Measurements from ENCODE around the gene ELL2. TPM values are rescaled to one million over a fixed set of nuclear protein-coding genes. Genes with fewer than 3 reads are reported as not detected.

ELL2 gene
- total and polyA plus RNA-seq, 2 of the 13 experiments (the other 11 are each of a cell fraction or from before 2014, with no cell fraction given), result 78.9 to 97.1 TPM

DNA sequence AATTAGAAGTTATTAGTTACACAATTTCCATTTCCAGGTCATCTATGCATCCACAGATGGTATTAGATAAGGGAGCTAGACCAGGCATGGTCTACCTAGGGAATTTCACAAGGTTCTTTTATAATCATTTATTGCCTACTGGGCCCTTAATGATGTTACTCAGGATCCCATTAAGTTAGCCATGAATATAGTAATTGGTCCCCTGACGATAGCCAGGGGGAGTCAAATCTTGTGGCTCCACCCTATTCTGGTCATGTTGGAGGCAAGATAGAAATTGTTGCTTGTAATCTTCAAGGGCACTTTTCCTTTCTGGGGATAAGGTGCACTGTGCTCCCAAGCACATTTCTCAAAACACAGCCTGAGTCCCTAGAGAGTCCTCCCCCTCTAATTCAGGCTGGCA lies 14.1 kb upstream of the ELL2 start:
- no peak for DNase-seq (ENCODE audit: low spot score)
- peaks cover 8% of the 10 kb centered on the region for H3K79me2 ChIP-seq (ENCODE audit: insufficient read depth, low read length)
- H3K27ac ChIP-seq (ENCODE audit: extremely low read length, insufficient read depth, low read length), result no peak overlapping the region
- H3K4me1 ChIP-seq (ENCODE audit: insufficient read depth, low read length), result peaks cover 31% of the 10 kb centered on the region
- no TSS peak for BruUV-seq (replicated peaks)
- H3K4me2 ChIP-seq (ENCODE audit: low read depth, low read length), result no peak overlapping the region
- H3K36me3 ChIP-seq (replicated peaks in 1 of 2; ENCODE audit: control insufficient read depth in 1 of 2, insufficient read depth in 2 of 2, low read length in 2 of 2), result no peaks in the 10 kb centered on the region
- no peaks in the 10 kb centered on the region for H4K20me1 ChIP-seq (ENCODE audit: insufficient read depth, low read length)
- 100% methylated on average over 1 of the region's 1 CpG for WGBS (ENCODE audit: low lambda C conversion rate)
- no peak overlapping the region for H3K4me3 ChIP-seq (replicated peaks in 1 of 3; ENCODE audit: insufficient read depth in 1 of 3, low read depth in 2 of 3, low read length in 3 of 3)
- in situ Hi-C loops (cut with HindIII; ENCODE audit: extremely low pct_ligation_motif_present, low pct_unique_long_range_greater_than_20kb), result no loop called here
- intact Hi-C loops (cut with micrococcal nuclease; ENCODE audit: unreplicated experiment), result no loop called here
- FAIRE-seq, result no peak
- TF ChIP-seq, protein P1, sequence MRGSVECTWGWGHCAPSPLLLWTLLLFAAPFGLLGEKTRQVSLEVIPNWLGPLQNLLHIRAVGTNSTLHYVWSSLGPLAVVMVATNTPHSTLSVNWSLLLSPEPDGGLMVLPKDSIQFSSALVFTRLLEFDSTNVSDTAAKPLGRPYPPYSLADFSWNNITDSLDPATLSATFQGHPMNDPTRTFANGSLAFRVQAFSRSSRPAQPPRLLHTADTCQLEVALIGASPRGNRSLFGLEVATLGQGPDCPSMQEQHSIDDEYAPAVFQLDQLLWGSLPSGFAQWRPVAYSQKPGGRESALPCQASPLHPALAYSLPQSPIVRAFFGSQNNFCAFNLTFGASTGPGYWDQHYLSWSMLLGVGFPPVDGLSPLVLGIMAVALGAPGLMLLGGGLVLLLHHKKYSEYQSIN (CRISPR knock-in tag; IDR thresholded peaks at IDR 0.05; ENCODE audit: borderline replicate concordance), result no peak
- TF ChIP-seq MIER3 (CRISPR knock-in tag; IDR thresholded peaks at IDR 0.05; ENCODE audit: borderline replicate concordance), result no peak
- 0 out of 2 replicates have a peak, but pooled peaks have one; percentile 42 for TF ChIP-seq ZNF263 (CRISPR knock-in tag; IDR thresholded peaks at IDR 0.05)
- no peak for TF ChIP-seq ZNF235 (CRISPR knock-in tag; IDR thresholded peaks at IDR 0.05; ENCODE audit: borderline replicate concordance)
- no peak for TF ChIP-seq ZBTB1 (CRISPR knock-in tag; IDR thresholded peaks at IDR 0.05; ENCODE audit: borderline replicate concordance)
- no peak for TF ChIP-seq MBD4 (IDR thresholded peaks at IDR 0.05; ENCODE audit: borderline replicate concordance, low read length)
- TF ChIP-seq ZNF207 (IDR thresholded peaks at IDR 0.05; ENCODE audit: borderline replicate concordance), result no peak
- ChIA-PET POLR2A (no interaction called here), CTCF (ENCODE audit: low intra/inter-chr PET ratio, low total read pairs) (no interaction called here)
- H2AFZ ChIP-seq (ENCODE audit: low read length), result no peak overlapping the region
- no peak for ATAC-seq
- H3K9ac ChIP-seq (ENCODE audit: insufficient read depth, low read depth, low read length), result no peak overlapping the region
- no peaks in the 10 kb centered on the region for H3K27me3 ChIP-seq (ENCODE audit: control insufficient read depth in 1 of 2, insufficient read depth in 2 of 2, low read length in 2 of 2)
- H3K9me3 ChIP-seq (ENCODE audit: low read length), result no peaks in the 10 kb centered on the region

DNA sequence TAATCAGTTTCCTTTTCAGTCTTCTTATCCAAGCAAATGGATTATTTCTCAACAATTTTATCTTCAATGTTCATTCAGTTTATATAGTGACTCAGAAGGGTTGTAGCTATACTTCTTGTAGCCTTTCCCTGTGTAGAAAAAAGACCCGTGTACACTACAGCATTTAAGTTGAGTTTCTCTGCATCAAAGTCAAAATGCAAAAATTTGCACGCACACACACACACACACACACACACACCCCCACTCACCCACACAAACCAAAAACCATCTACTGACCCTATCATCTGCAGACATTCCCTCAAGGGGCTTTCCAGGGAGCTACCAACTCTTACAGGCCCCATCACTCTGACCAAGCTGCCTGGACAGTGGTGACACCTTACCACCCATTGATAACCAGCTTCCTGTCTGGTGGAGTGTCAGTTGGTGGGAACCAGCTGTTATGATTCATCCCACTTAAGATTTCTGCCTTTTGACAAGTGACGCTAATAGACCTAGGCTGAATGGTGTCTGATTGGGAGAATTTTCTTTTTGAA lies 12.2 kb upstream of the ELL2 start:
- in situ Hi-C loops (cut with HindIII; ENCODE audit: extremely low pct_ligation_motif_present, low pct_unique_long_range_greater_than_20kb), result no loop called here
- Histone ChIP-seq H3K4me1 (ENCODE audit: insufficient read depth, low read length) (peaks cover 49% of the 10 kb centered on the region), H3K36me3 (replicated peaks in 1 of 2; ENCODE audit: control insufficient read depth in 1 of 2, insufficient read depth in 2 of 2, low read length in 2 of 2) (no peaks in the 10 kb centered on the region), H3K9me3 (ENCODE audit: low read length) (no peaks in the 10 kb centered on the region), H3K27me3 (ENCODE audit: control insufficient read depth in 1 of 2, insufficient read depth in 2 of 2, low read length in 2 of 2) (no peaks in the 10 kb centered on the region), H3K4me3 (replicated peaks in 1 of 3; ENCODE audit: insufficient read depth in 1 of 3, low read depth in 2 of 3, low read length in 3 of 3) (no peak overlapping the region), H2AFZ (ENCODE audit: low read length) (no peak overlapping the region), H3K4me2 (ENCODE audit: low read depth, low read length) (no peak overlapping the region), H3K9ac (ENCODE audit: insufficient read depth, low read depth, low read length) (no peak overlapping the region), H4K20me1 (ENCODE audit: insufficient read depth, low read length) (no peaks in the 10 kb centered on the region), H3K27ac (ENCODE audit: extremely low read length, insufficient read depth, low read length) (no peak overlapping the region), H3K79me2 (ENCODE audit: insufficient read depth, low read length) (peaks cover 16% of the 10 kb centered on the region)
- WGBS (ENCODE audit: low lambda C conversion rate), result 79% methylated on average over 3 of the region's 3 CpGs
- no peak for DNase-seq (ENCODE audit: low spot score)
- ATAC-seq, result no peak
- TF ChIP-seq ZNF772 (CRISPR knock-in tag; IDR thresholded peaks at IDR 0.05) (no peak), FOSL2 (CRISPR knock-in tag; IDR thresholded peaks at IDR 0.05) (peak; percentile 22; the same call in 1 of the 2 replicates)
- TF ChIP-seq, protein P2, sequence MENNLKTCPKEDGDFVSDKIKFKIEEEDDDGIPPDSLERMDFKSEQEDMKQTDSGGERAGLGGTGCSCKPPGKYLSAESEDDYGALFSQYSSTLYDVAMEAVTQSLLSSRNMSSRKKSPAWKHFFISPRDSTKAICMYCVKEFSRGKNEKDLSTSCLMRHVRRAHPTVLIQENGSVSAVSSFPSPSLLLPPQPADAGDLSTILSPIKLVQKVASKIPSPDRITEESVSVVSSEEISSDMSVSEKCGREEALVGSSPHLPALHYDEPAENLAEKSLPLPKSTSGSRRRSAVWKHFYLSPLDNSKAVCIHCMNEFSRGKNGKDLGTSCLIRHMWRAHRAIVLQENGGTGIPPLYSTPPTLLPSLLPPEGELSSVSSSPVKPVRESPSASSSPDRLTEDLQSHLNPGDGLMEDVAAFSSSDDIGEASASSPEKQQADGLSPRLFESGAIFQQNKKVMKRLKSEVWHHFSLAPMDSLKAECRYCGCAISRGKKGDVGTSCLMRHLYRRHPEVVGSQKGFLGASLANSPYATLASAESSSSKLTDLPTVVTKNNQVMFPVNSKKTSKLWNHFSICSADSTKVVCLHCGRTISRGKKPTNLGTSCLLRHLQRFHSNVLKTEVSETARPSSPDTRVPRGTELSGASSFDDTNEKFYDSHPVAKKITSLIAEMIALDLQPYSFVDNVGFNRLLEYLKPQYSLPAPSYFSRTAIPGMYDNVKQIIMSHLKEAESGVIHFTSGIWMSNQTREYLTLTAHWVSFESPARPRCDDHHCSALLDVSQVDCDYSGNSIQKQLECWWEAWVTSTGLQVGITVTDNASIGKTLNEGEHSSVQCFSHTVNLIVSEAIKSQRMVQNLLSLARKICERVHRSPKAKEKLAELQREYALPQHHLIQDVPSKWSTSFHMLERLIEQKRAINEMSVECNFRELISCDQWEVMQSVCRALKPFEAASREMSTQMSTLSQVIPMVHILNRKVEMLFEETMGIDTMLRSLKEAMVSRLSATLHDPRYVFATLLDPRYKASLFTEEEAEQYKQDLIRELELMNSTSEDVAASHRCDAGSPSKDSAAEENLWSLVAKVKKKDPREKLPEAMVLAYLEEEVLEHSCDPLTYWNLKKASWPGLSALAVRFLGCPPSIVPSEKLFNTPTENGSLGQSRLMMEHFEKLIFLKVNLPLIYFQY (CRISPR knock-in tag; IDR thresholded peaks at IDR 0.05; ENCODE audit: borderline replicate concordance), result no peak
- intact Hi-C loops (cut with micrococcal nuclease; ENCODE audit: unreplicated experiment), result no loop called here
- CTCF ChIA-PET (ENCODE audit: low intra/inter-chr PET ratio, low total read pairs), result no interaction called here
- no TSS peak for BruUV-seq (replicated peaks)
- POLR2A ChIA-PET, result interaction anchor here (1.3 to 2.8 kb wide), 2 partner anchors 12 to 14 kb away, joined by 4 to 11 read pairs; no protein-coding TSS in a partner anchor
- no peak for FAIRE-seq

Measured in HepG2 (cell line).